Activated CD4-positive, alpha-beta T cell treated with anti-CD3 and anti-CD28 coated beads, Interleukin-10, Interleukin-2, amounts not matched to agents 100 ng/mL and 50 ng/mL, durations not matched to agents 16 hours and 8 hours (primary cell): Measurements from ENCODE around the gene PSMB7.

Source experiments
- DNase-seq: peaks from one replicate; pipeline ENCODE4 v3.0.0-alpha.2; 2020

The PSMB7 gene

GRCh38 chr9:124377551-124378406 lies 37.5 kb downstream of the PSMB7 start:
- DNase-seq, result no peak

GRCh38 chr9:124376329-124376728 lies 38.9 kb downstream of the PSMB7 start:
- no peak for DNase-seq

DNA sequence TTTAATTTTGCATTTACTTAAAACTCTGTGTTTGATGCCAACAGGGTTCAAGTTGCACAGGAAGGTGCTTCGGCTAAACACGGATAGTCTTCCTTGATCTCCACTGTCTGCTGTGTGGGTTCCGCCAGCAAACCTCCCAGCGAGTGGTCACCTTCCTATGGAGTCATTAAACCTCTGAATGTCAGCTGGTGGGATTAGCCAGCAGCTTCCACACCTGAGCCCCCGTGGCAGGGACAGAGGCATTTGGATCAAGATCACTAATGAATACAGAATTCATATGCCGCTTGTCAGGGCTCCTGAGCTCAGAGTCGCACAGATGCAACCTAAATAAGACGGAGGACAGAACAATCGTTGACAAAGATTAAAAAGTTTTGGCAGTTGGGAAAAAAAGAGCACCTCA lies 39.5 kb downstream of the PSMB7 start:
- no peak for DNase-seq

- DNase-seq, result no peak
Observed at GRCh38 chr9:124373851-124374250, 41.4 kb downstream of the PSMB7 start.

DNA sequence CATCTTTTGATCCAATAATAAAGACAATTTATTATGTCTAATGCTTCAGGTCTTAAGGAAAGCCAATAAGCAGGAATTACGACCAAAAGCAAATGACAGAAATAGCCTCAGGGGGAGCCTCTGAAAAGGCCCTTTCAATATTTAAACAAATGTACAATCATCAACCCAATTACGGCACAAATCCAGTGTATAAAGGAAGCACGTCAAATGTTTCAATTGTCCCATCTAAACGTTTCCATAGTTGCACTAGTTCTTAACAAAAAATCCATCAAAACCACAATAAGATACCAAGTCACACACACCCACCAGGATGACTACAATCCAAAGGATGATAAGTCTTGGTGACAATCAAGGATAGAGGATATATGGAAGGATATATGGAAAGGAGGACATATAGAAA lies 41.9 kb downstream of the PSMB7 start:
- no peak for DNase-seq

GRCh38 chr9:124372038-124372437 lies 43.2 kb downstream of the PSMB7 start:
- no peak for DNase-seq

- DNase-seq, result no peak
Observed at GRCh38 chr9:124370896-124371582, 44.2 kb downstream of the PSMB7 start.

DNA sequence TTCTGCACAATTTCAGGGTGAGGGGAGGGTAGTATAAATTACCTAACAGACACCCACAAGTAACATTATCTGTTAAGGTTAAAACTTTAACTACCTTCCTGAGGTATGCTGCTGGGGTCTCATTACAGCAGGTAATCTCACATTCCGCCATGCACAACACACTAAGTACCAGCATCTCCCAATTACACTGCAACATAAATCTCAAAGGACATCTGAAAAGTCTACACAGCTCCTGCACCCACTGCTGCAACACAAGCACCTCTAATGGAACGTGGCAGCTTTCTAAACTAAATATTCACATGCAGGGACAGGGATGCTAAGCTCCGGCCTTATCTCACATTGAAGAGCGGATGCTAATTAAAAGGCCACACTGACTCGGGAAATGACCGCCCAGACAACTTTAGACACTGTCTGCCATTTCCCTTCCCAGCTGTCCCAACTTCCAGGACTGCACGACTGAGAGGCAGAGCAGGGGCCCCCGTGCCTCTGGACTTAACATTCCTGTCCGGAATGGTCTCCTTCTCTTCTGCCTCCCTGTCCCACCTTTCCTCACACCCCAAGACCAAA lies 45.9 kb downstream of the PSMB7 start:
- no peak for DNase-seq

- DNase-seq, result no peak
Observed at GRCh38 chr9:124368692-124369091, 46.5 kb downstream of the PSMB7 start.

DNA sequence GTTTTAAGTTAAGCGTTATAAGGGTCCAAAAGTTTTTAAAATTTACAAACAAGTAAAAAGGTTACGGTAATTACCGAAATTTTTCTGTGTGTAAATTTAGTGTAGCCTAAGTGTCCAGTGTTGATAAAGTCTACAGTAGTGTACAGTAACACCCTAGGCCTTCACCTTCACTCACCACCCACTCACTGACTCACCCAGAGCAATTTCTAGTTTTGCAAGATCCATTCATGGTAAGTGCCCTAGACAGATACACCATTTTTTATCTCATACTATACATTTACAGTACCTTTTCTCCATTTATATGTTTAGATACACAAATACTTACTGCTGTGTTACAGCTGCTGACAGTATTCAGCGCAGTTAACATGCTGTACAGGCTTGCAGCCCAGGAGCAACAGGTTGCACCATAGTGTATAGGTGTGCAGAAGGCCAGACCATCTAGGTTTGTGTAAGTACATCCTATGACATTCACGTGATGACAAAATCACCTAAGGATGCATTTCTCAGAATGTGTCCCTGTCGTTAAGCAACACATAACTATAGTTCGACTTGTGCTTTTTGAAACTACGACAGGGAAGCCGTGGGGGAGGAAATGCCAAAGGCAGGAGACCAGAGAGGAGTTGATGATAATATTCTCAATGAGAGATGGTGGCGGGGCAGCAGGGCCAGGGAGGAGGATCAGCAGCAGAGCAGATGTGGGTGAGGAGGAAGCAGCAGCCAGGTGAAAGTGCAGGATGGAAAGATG lies 48.6 kb downstream of the PSMB7 start:
- DNase-seq, result no peak

DNA sequence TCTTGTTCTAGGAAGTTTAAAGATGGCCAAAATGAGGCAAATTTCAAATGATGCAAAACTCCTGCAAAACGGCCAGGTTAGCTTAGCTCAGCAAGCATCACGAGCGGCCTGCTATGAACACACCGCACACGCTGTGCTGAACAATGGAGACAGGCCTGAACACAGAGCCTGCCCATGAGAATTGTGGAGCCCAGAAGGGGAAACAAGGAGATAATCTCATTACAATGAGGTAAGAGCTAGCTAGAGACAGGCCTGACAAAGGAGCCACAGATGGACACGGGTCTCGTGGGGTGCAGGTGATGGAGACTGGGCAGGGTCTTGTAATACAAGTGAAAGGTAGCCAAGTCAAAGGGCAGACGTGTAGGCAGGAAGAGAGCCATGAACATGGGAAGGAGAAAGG lies 50.2 kb downstream of the PSMB7 start:
- no peak for DNase-seq

DNA sequence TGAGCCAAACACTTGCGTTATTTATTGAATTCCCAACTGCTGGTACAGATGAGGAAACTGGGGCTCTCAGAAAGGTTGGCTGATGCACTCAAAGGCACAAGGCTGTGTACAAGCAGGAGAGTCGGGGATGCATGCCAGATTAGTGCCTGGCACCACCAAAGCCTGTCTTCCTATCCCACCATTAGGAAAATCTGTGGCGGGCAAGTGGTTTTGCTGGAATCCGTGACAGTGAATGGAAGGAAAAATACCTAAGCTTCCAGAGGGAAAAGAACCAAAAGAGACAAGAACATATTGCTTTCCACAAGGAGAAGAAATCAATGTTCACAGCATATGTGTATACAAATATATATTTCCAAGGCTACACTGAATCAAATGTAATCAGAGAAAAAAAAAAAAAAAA lies 51.1 kb downstream of the PSMB7 start:
- no peak for DNase-seq

GRCh38 chr9:124363326-124364096 lies 51.7 kb downstream of the PSMB7 start:
- no peak for DNase-seq

GRCh38 chr9:124361128-124361527 lies 54.1 kb downstream of the PSMB7 start:
- DNase-seq, result no peak

GRCh38 chr9:124359855-124360678 lies 55.2 kb downstream of the PSMB7 start:
- DNase-seq, result no peak

GRCh38 chr9:124359426-124359825 lies 55.8 kb downstream of the PSMB7 start:
- no peak for DNase-seq

DNA sequence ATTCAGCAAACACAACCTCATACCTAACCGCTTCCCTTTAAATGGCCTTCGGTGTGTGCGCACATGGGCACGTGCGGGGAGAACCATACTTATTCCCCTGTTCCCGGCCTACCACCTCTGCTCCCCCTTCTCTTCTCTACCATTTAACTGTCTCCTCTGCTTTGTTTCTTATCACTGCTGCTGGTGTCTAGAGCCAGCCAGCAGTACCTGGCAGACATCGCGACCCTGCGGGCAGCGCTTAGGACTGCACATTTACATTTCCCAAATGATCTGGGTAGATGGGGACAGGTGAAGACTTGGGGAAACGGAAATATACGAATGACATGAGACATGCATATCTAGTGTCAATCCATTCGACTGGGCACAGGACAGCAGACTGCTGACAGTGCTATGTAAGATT lies 56.6 kb downstream of the PSMB7 start:
- no peak for DNase-seq

DNA sequence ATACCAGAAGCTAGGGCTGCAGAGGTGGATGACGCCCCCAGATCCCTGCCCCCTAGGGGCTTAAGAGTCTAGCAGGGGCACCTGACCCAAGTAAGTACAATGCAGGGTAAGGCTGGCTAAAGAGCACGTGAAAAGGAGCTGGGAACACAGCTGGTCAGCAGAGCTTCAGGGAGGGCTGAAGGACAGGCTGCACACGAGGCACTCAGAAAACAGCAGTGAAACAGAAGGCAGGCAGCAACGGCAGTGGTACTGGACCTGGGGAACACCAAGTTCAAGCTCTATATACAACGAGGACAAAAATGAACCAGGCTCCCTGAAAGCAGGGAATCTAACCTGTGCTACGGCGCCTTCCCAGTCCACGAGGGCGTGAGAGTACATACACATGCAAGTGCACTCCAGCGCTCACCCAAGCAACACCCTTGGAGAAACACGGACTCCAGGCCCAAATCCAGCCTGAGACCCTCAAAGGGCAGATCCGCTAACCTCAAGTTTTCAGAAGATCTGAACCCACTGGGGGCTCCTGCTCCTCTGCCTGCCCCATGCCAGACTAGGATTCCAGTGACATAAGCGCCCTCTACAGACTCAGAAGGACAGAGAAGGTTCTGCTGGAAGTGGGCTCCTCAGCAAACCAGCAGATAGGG lies 57.4 kb downstream of the PSMB7 start:
- no peak for DNase-seq

DNA sequence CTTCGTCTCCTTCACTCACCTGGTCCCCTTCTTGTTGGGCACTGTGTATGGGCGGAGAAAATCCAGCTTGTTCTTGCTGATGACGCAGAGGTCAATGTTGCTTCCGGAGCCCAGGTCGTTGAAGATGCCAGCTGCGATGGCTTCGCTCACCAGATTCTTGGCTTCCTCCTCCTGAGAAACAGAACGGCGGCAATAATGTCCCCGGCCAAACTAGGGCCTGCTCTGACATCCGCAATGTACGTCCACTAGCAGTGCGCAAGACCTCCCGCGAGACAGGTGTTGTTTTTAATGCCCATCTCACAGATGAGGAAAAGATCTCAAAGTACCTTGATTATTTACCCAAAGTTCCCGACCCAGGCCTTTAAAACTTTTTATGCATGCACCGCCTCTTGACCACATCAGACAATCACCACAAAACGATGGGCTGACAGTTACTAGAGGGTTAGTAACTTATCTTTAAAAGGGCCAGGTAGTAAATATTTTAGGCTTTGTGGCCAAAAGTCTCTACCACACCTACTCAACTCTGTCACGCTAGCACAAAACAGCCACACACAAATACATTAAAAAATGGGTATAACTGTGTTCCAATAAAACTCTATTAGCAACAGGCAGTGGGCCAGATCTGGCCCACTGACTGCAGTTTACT lies 58.4 kb downstream of the PSMB7 start:
- no peak for DNase-seq

DNA sequence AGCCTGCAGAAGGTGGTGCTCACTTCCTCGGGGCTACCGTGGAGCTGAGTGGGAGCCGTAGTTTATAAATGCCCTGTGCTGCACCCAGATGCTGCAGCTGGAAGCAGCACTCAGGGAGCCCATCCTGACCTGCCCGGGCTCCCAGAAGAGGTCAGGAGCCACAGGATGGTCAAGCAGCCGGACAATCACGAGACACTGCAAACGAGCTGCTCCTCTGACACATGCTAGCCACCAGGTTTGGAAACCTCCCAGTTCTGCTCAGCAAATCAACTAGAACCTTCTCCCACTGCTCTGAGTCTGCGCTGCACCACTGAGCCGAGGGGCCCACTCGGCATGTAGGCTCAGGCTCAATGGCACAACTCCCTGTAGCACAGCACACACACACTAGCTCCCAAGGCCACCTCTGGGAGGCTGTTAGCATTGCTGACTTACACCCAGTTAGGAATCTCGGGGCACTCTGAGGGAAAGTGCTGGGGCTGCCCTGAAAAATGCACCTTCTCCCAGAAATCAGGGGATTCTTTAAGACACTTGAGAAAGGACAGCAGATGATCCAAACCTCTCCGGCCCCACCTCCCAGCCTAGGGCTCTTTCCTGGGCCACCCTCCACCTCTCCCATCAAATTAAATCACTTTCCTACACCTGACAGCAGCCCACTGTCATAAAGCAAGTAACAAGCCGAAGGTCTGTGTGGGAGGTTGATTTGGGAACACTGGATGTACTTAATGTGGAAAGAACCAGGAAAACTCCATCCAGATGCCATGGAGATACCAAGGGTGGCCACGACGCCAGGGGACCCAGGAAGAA lies 59.1 kb downstream of the PSMB7 start:
- no peak for DNase-seq
